Neuron (in vitro differentiated cells): ENCODE measurements around the gene MYH3.
"Not testable (repeated sequence)": the region's sequence is repeated elsewhere in the genome, so short reads cannot be mapped to it uniquely, and the experiment has no call there.

Source experiments
- H2AFZ ChIP-seq: one replicate; pipeline ENCODE4 v1.6.1; 2013; ENCODE audit warnings: low read depth, mild to moderate bottlenecking, inconsistent platforms, low read length, moderate library complexity
- H3K27me3 ChIP-seq: one replicate; pipeline ENCODE4 v1.6.1; 2013; ENCODE audit warnings: low read length; ENCODE audit not compliant: insufficient read depth
- H3K36me3 ChIP-seq: one replicate; pipeline ENCODE4 v1.6.1; 2013; ENCODE audit warnings: low read length; ENCODE audit not compliant: insufficient read depth
- H3K4me1 ChIP-seq: one replicate; pipeline ENCODE4 v1.6.1; 2013; ENCODE audit warnings: low read length; ENCODE audit not compliant: insufficient read depth
- H3K4me3 ChIP-seq: 2 replicates; pipeline ENCODE4 v1.5.1; 2013; ENCODE audit warnings: mild to moderate bottlenecking, low read length, moderate library complexity
- H3K9me3 ChIP-seq: one replicate; pipeline ENCODE4 v1.6.1; 2013; ENCODE audit warnings: low read length

Gene MYH3

DNA sequence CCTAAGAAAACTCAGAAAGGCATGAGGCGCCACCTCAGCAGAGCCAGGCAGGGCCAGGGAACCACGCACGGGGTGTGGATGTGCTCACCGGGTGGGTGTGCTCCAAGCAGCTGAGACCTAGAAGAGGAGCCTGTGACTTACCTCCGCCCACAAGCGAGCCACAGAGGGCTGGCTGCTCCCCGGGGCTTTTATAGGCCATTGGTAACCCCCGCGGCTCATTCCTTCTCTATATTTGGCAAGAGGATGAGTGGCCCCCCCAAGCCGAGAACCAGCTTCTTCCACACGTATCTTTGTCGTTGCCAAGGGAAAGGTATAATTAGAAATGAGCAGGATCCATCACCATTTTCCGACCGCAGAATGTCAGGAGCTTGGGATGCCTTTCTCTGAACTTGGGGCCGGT, at the start of gene MYH3:
MYH3 (minus strand) TSS at position 162 of the 400 bp plus-strand sequence. CDS start 2,245 bp downstream, outside the sequence.
- H3K4me3 ChIP-seq: no peak within 1 kb of the TSS
- H3K27me3 ChIP-seq: no peaks in the 10 kb centered on the region
- H3K4me1 ChIP-seq: no peaks in the 10 kb centered on the region
- H3K9me3 ChIP-seq: no peaks in the 10 kb centered on the region
- no peaks in the 10 kb centered on the region for H3K36me3 ChIP-seq
- no peak within 1 kb of the TSS for H2AFZ ChIP-seq

DNA sequence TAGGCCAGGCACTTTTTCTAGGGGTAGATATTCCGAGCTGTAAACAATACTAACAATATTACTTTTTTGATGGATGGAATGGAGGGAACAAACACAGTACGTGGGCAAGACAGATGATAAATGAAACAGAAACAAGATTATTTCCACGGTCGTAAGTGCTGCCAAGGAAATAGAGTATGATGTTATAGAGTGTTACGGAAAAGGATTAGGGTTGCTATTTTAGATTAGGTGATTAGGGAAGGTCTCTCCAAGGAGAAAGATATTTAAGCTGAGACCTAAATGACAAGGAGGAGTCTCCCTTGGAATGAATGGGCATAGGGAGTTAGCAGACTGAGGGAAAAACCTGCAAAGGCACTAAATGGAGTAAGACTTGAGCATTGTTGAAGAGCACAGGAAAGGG, 48.6 kb upstream of the MYH3 start:
- Histone ChIP-seq H3K27me3 (no peaks in the 10 kb centered on the region), H3K9me3 (no peaks in the 10 kb centered on the region), H2AFZ (no peak overlapping the region), H3K4me1 (no peaks in the 10 kb centered on the region), H3K36me3 (peaks cover 46% of the 10 kb centered on the region), H3K4me3 (no peak overlapping the region)

DNA sequence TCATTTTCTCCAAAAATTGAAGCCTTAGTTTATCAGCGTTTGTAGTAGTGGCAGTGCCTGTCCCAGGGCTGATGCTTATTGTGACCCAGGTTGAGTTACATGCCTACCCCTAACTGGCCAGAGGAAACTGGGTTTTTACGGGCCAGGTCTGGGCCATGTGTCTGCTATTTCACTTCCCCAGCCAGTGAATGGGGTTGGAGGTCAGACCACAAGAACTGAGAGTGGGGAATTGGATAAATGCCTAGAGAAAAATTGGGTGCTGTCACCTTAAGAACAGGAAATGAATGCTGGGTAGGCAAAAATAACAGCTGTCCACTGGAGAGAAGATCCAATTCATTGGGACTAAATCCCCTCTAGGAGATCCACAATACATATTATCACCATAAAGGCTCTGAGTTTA, 45.5 kb upstream of the MYH3 start:
- Histone ChIP-seq H3K36me3 (peaks cover 30% of the 10 kb centered on the region), H3K4me3 (no peak overlapping the region), H3K27me3 (no peaks in the 10 kb centered on the region), H3K4me1 (peaks cover 5% of the 10 kb centered on the region), H3K9me3 (no peaks in the 10 kb centered on the region), H2AFZ (no peak overlapping the region)

DNA sequence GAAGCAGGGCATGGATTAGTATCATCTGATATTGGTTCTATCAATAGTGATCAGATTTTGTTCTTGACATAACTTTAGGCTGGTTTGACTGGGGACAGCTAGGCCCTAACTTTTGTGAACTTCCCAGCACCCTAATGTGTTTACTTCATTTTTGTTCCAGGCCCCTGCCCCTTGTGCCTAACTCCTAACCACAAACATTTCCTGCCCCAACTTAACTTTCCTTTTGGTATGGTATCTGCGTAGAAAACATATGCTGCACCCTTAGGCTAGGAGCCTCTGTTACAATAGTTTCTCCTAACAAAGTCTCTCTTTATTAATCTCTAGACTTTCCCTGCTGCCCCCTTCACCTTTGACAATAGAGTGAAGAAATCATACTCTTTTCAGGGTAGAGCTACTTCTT, 42.7 kb upstream of the MYH3 start:
- H3K4me3 ChIP-seq: no peak overlapping the region
- H2AFZ ChIP-seq: no peak overlapping the region
- H3K27me3 ChIP-seq: no peaks in the 10 kb centered on the region
- peaks cover 11% of the 10 kb centered on the region for H3K4me1 ChIP-seq
- H3K36me3 ChIP-seq: peaks cover 12% of the 10 kb centered on the region
- no peaks in the 10 kb centered on the region for H3K9me3 ChIP-seq

DNA sequence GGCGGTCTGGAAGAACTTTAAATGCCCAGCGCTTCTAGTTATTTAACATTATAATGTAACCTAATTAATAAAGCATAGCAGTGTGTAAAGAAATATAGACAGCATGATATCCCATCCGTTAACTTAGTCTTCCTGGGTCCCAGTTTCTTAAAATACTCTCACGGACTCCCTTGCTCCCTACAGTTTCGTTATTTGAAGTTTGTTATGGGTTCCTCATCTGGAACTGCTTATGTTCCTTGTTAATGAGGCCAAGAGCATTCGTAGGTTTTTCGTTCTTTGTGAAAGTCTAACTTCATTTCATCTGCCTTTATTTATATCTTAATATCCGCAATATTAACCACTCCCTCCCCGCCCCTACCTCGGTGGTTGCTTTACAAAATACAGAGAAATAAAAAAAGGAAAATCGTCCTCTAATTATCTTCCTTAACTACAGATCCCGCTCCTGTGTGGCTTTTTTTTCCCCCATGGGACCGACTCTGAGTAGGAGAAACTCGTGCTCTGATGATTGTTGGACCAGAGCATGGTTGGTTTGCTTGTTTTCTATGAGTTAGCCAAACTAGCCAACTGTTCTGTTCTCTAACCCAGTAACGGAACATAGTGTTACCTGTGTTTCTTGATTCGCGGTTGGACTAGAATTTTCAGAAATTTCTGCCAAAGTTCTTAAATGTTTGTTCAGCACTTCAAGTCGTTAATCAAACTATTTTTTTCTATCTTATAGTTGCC, 41.1 kb upstream of the MYH3 start:
- Histone ChIP-seq H3K4me3 (peak overlapping the region; percentile 65), H3K4me1 (peaks cover 11% of the 10 kb centered on the region), H2AFZ (peak overlapping the region; percentile 81), H3K9me3 (no peaks in the 10 kb centered on the region), H3K27me3 (no peaks in the 10 kb centered on the region), H3K36me3 (peaks cover 20% of the 10 kb centered on the region)

DNA sequence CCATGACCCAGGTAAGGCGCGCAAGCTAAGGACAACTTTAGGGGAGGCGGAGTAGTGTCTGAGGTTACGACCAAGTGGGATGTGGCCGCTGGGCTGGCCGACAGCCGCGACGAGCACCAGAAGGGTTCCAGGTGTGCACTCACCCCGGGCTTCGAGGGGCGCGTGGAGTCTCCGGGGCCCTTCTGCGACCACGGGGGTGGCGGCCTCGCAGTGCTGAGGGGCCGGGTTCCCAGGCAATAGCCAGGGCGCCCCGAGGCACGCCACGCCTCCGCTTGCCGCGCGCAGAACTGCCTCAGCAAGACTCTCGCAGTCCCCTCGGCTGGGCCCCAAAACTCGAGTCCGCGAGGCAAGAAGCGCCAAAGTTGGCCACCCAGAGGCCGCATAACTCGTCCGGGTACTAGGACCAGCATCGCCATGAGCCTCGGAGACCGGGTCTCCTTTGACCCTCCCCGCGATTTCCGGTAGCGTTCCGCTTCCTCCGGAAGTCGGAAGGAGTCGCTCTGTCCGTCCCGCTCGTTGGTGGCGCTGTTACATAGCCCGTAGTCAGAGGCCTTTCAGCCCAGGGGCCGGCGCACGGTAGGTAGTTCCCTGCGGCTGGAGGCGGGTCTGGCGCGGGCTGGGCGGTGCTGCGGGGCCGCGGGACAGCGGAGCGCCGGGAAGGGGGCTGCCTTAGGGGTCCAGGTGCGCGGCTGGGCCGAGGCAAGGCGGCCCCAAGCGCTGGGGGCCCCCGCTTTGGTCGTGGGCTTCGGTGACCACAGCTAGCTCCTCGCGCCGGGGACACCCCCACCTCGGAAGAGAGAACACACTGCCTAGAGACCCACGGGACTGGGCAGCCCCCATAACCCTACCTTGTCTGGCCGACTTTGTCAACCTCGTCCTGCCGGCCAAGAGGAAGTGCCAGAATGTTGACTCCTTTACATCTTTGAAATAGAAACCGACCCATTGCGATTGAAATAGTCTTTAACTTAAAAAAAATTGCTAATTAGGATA, 40.3 kb upstream of the MYH3 start, which contains the start of the genes ADPRM and SCO1:
ADPRM (plus strand) TSS at position 503 of the 990 bp plus-strand sequence. CDS start 7,333 bp downstream, outside the sequence.
SCO1 (minus strand) TSS at position 442 of the 990 bp plus-strand sequence; CDS start at position 416, 26 bp downstream.
- H3K36me3 ChIP-seq: peaks cover 28% of the 10 kb centered on the region
- peak within 1 kb of the TSS; percentile 81 for H2AFZ ChIP-seq
- no peaks in the 10 kb centered on the region for H3K27me3 ChIP-seq
- peaks cover 11% of the 10 kb centered on the region for H3K4me1 ChIP-seq
- peak within 1 kb of the TSS; percentile 65 for H3K4me3 ChIP-seq
- H3K9me3 ChIP-seq: no peaks in the 10 kb centered on the region

DNA sequence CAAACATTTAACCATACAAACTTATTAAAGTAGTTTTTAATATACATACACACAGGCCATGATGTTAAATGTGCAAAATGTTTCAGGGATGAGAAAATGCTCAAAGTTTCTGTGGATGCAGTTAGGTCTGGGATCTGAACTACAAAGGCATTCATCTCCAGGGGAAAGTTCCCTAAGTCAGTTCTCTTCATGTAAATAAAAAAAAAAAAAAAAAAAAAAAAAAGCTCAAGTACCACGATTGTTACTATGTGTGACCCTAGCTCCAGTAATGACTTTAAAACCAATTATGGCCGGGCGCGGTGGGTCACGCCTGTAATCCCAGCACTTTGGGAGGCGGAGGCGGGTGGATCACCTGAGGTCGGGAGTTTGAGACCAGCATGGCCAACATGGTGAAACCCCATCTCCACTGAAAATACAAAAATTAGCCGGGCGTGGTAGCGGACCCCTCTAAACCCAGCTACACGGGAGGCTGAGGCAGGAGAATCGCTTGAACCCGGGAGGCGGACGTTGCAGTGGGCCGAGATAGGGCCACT, 38.8 kb upstream of the MYH3 start:
- not testable (repeated sequence) for H2AFZ ChIP-seq, H3K9me3 ChIP-seq, H3K27me3 ChIP-seq
- H3K36me3 ChIP-seq: peaks cover 41% of the 10 kb centered on the region
- H3K4me3 ChIP-seq: peak overlapping the region; percentile 65
- H3K4me1 ChIP-seq: peaks cover 11% of the 10 kb centered on the region

DNA sequence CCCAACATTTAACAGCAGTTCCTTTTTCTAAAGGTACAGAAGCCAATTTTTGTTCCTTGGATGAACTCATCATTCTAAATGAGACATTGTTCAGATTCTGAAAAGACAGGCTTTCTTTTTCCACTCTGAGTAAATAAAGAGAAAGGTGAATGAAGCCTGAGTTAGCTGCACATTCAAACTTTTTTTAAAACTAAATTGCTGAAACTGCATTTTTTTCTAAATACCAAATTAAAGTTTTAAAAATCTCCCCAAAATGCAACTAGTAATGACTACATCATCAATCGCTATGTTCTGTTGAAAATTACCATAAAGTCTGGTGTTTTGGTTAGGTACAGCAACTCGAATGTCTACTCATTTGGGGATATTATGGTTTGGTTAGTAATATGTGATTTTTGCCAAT, 30.4 kb upstream of the MYH3 start:
- Histone ChIP-seq H3K27me3 (no peaks in the 10 kb centered on the region), H3K4me3 (no peak overlapping the region), H3K9me3 (no peaks in the 10 kb centered on the region), H3K4me1 (no peaks in the 10 kb centered on the region), H3K36me3 (peaks cover 74% of the 10 kb centered on the region), H2AFZ (no peak overlapping the region)

DNA sequence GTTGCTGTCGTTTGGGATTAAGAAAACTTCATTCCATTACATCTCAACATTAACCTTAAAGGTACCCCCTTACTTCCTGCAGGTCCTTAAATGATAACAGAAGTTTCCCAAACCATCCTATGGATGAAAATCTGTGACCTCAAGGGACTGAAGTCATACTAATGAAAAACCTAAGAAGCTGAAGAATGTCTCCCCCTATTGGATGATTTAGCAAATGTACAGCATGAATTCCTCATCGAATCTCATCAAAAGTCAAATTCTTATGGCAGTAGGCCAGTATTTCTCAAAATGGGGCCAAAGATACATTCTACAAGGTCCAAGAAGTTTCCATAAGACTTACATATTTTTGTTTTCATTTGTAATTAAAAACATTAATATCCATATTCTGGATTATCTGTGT, 26.7 kb upstream of the MYH3 start:
- Histone ChIP-seq H3K9me3 (no peaks in the 10 kb centered on the region), H3K4me1 (no peaks in the 10 kb centered on the region), H2AFZ (no peak overlapping the region), H3K4me3 (no peak overlapping the region), H3K27me3 (no peaks in the 10 kb centered on the region), H3K36me3 (peaks cover 69% of the 10 kb centered on the region)

DNA sequence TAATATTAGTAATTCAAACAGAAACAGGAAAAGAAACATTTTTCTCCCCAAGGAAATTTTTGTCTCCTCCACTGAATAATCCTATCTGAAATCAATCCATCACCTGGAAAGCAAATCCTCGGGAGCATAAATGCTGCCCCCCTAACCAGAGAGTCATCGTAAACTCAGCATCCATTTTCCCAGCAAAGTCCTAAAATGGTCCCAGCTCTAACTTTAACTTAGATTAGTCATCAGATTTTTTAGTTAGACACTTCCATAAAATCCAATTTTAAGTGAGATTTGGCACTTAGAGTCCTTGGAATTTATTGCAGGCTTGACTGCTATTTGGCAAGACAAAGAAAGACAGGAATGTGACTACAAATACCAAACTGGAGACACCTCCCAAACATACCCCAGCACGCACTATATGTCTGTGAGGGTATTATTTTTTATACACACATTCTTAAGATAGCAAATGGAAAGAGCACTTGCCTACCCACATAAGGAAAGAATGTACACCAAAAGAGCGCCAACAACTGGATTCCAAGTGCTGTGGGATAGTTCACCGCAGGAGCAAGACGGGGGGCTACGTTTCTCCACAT, 24.8 kb upstream of the MYH3 start:
- no peaks in the 10 kb centered on the region for H3K9me3 ChIP-seq

DNA sequence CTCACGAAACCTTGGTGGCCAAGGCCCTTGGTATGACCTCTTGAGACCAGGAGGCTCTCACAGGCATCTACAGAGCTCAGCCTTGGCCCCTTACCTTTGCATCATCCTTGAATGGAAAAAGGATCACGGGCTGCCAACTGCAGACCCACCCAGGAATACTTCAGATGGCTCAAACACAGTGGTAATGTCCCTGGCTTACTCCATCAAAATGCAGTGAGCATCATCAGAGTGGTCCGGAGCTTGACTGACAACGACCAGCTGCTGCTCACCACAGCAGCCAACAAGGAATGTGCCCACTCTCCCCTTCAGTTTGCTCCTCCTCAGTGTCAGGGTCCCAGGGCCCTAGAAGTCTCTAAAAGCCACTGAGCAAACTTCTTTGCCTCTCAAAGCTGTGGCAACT, 17.6 kb upstream of the MYH3 start:
- H3K9me3 ChIP-seq: no peaks in the 10 kb centered on the region
- no peak overlapping the region for H2AFZ ChIP-seq
- no peak overlapping the region for H3K4me3 ChIP-seq
- no peaks in the 10 kb centered on the region for H3K4me1 ChIP-seq
- H3K27me3 ChIP-seq: no peaks in the 10 kb centered on the region
- peaks cover 23% of the 10 kb centered on the region for H3K36me3 ChIP-seq

More for the DNA sequence above, 24.8 kb upstream of the MYH3 start:
- Histone ChIP-seq H3K4me3 (no peak overlapping the region), H3K36me3 (peaks cover 68% of the 10 kb centered on the region), H3K4me1 (no peaks in the 10 kb centered on the region), H3K27me3 (no peaks in the 10 kb centered on the region), H2AFZ (no peak overlapping the region)

DNA sequence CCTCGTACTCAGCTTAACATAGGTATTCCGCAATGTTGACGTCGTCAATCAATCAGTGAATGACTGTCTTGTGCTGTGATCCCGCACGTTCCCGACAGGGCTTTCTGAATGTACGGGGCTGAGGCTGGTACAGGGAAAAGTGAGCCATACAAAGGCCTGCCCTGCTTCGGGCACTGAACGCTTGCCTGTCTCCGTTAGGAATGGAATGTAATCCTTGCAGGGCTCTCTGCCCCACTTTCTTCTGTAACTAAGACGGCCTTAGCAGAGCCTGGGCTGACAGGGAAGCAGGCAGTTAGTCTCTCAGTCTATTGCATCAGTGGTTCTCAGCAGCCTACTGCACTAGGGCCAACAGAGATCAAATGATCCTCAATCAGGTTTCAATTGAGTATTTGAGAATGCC, 16.2 kb upstream of the MYH3 start:
- Histone ChIP-seq H3K9me3 (no peaks in the 10 kb centered on the region), H3K4me3 (no peak overlapping the region), H2AFZ (no peak overlapping the region), H3K27me3 (no peaks in the 10 kb centered on the region), H3K4me1 (no peaks in the 10 kb centered on the region), H3K36me3 (peaks cover 20% of the 10 kb centered on the region)
